Endodermal cell (in vitro differentiated cells): ENCODE data around the gene RIN3. TPM values are rescaled to one million over a fixed set of nuclear protein-coding genes. Genes with fewer than 3 reads are reported as not detected.

ENCODE experiments used
- DNase-seq: peaks from one replicate; pipeline ENCODE4 v3.0.0-alpha.2; 2017
- H3K27ac ChIP-seq: 2 replicates; pipeline ENCODE4 v1.5.1; 2013; ENCODE audit warnings: mild to moderate bottlenecking, low read depth, low read length, moderate library complexity
- H3K27me3 ChIP-seq: 2 replicates; pipeline ENCODE4 v1.6.1; 2013; ENCODE audit warnings: mild to moderate bottlenecking, low read length, moderate library complexity; ENCODE audit not compliant: insufficient read depth, control insufficient read depth, poor library complexity, severe bottlenecking
- H3K36me3 ChIP-seq: 2 replicates; pipeline ENCODE4 v1.7.0; 2013; ENCODE audit warnings: mild to moderate bottlenecking, low read length, moderate library complexity; ENCODE audit not compliant: control insufficient read depth, insufficient read depth
- H3K4me1 ChIP-seq: one replicate; pipeline ENCODE4 v1.7.0; 2013; ENCODE audit warnings: low read length; ENCODE audit not compliant: control insufficient read depth, insufficient read depth
- H3K4me3 ChIP-seq: 2 replicates; pipeline ENCODE4 v1.5.1; 2013; ENCODE audit warnings: mild to moderate bottlenecking, low read length, moderate library complexity
- H3K9ac ChIP-seq: 2 replicates; pipeline ENCODE4 v1.6.1; 2013; ENCODE audit warnings: mild to moderate bottlenecking, low read length, moderate library complexity; ENCODE audit not compliant: poor library complexity, severe bottlenecking; ENCODE audit errors: extremely low read depth
- H3K9me3 ChIP-seq: 2 replicates; pipeline ENCODE4 v1.6.1; 2013; ENCODE audit warnings: mild to moderate bottlenecking, low read length, moderate library complexity; ENCODE audit not compliant: control insufficient read depth
- H3K27ac Mint-ChIP-seq: 2 replicates; pipeline ENCODE4 v1.8.0; 2020; ENCODE audit warnings: mixed read lengths
- H3K27me3 Mint-ChIP-seq: 2 replicates; pipeline ENCODE4 v1.8.0; 2021; ENCODE audit warnings: mild to moderate bottlenecking, mixed read lengths; ENCODE audit not compliant: insufficient read depth
- H3K36me3 Mint-ChIP-seq: 2 replicates; pipeline ENCODE4 v1.8.0; 2020; ENCODE audit warnings: low read depth, mixed read lengths
- H3K4me1 Mint-ChIP-seq: 2 replicates; pipeline ENCODE4 v1.8.0; 2020; ENCODE audit warnings: mixed read lengths
- H3K4me3 Mint-ChIP-seq: 2 replicates; pipeline ENCODE4 v1.8.0; 2020; ENCODE audit warnings: mild to moderate bottlenecking, moderate library complexity, mixed read lengths
- H3K9me3 Mint-ChIP-seq: 2 replicates; pipeline ENCODE4 v1.8.0; 2020; ENCODE audit warnings: mild to moderate bottlenecking, mixed read lengths
- CTCF ChIP-seq: fragments of 200-600 bp; sonication (generic); conservative IDR thresholded peaks from 2 replicates; pipeline ENCODE4 v1.5.0; 2021; ENCODE audit warnings: antibody characterized with exemption, mild to moderate bottlenecking
- WGBS, 2 experiments: methylation state at CpG; one replicate each; pipeline versions ENCODE4 v1.1.5 to v1.1.7; 2013; ENCODE audit warnings: missing lambda C conversion rate in 2 of 2, mixed read lengths in 1 of 2; ENCODE audit not compliant: insufficient coverage in 1 of 2, insufficient read length in 1 of 2; 5-methylcytosine and 5-hydroxymethylcytosine counted together
- total RNA-seq, 2 donors: library from RNA; stranded (reverse); fragmentation: NEBNext Ultra II Directional in 1 of 2; extraction: Animal tissue kit (Norgen Biotek cat#: 25700) in 1 of 2; gene quantifications; 2 replicates in 1 of 2; 3 replicates in 1 of 2; pipeline ENCODE4 v1.2.1, GENCODE V29; 2021

Gene RIN3
- total RNA-seq, 2 donors from 2014 or later: 5.2 to 6.0 TPM

- no peak overlapping the region for H3K4me3 Mint-ChIP-seq
- Histone ChIP-seq H3K9me3 (no peaks in the 10 kb centered on the region), H3K36me3 (no peaks in the 10 kb centered on the region), H3K4me3 (no peak overlapping the region), H3K27me3 (peaks cover 39% of the 10 kb centered on the region), H3K9ac (no peak overlapping the region), H3K27ac (no peak overlapping the region), H3K4me1 (no peaks in the 10 kb centered on the region)
- no peak overlapping the region for H3K27ac Mint-ChIP-seq
- H3K9me3 Mint-ChIP-seq: no peaks in the 10 kb centered on the region
- peaks cover 2% of the 10 kb centered on the region for H3K4me1 Mint-ChIP-seq
- H3K36me3 Mint-ChIP-seq: no peaks in the 10 kb centered on the region
- TF ChIP-seq CTCF: no peak
- 93% methylated on average over 5 of the region's 5 CpGs; no CpG with 5 or more reads in 1 of the 2 experiments for WGBS, 2 experiments
- DNase-seq: no peak
- peaks cover 46% of the 10 kb centered on the region for H3K27me3 Mint-ChIP-seq
Measured at GRCh38 chr14:92515546-92516343, 2.2 kb downstream of the RIN3 start.

GRCh38 chr14:92516344-92516965, 2.9 kb downstream of the RIN3 start:
- no peaks in the 10 kb centered on the region for H3K36me3 ChIP-seq
- Mint-ChIP-seq H3K27me3 (peaks cover 45% of the 10 kb centered on the region), H3K36me3 (no peaks in the 10 kb centered on the region), H3K4me1 (no peaks in the 10 kb centered on the region), H3K27ac (no peak overlapping the region), H3K9me3 (no peaks in the 10 kb centered on the region), H3K4me3 (no peak overlapping the region)
- DNase-seq: no peak
- peaks cover 39% of the 10 kb centered on the region for H3K27me3 ChIP-seq
- no peak overlapping the region for H3K27ac ChIP-seq
- no peaks in the 10 kb centered on the region for H3K4me1 ChIP-seq
- no peaks in the 10 kb centered on the region for H3K9me3 ChIP-seq
- WGBS, 2 experiments: 89 to 90% methylated on average over 1 to 4 of the region's 4 CpGs
- no peak for TF ChIP-seq CTCF
- H3K9ac ChIP-seq: no peak overlapping the region
- H3K4me3 ChIP-seq: no peak overlapping the region

- H3K36me3 ChIP-seq: no peaks in the 10 kb centered on the region
- TF ChIP-seq CTCF: no peak
- peaks cover 39% of the 10 kb centered on the region for H3K27me3 ChIP-seq
- peaks cover 45% of the 10 kb centered on the region for H3K27me3 Mint-ChIP-seq
- no peak overlapping the region for H3K4me3 Mint-ChIP-seq
- WGBS, 2 experiments: 86 to 95% methylated on average over 5 of the region's 5 CpGs
- H3K4me1 Mint-ChIP-seq: no peaks in the 10 kb centered on the region
- H3K27ac Mint-ChIP-seq: no peak overlapping the region
- H3K9me3 Mint-ChIP-seq: no peaks in the 10 kb centered on the region
- DNase-seq: no peak
- no peaks in the 10 kb centered on the region for H3K9me3 ChIP-seq
- H3K4me3 ChIP-seq: no peak overlapping the region
- H3K4me1 ChIP-seq: no peaks in the 10 kb centered on the region
- no peaks in the 10 kb centered on the region for H3K36me3 Mint-ChIP-seq
- no peak overlapping the region for H3K9ac ChIP-seq
- no peak overlapping the region for H3K27ac ChIP-seq
Measured at GRCh38 chr14:92516966-92517506, 3.5 kb downstream of the RIN3 start.
